GM12872 (cell line): ENCODE data around the gene KLRF1.

ENCODE experiments used
- TF ChIP-seq, protein P1 (sequence below): IDR thresholded peaks from 3 replicates; pipeline ENCODE4 v1.5.1; 2011; ENCODE audit warnings: low read depth, mild to moderate bottlenecking, low read length, moderate library complexity; ENCODE audit not compliant: insufficient read depth

Gene KLRF1

DNA sequence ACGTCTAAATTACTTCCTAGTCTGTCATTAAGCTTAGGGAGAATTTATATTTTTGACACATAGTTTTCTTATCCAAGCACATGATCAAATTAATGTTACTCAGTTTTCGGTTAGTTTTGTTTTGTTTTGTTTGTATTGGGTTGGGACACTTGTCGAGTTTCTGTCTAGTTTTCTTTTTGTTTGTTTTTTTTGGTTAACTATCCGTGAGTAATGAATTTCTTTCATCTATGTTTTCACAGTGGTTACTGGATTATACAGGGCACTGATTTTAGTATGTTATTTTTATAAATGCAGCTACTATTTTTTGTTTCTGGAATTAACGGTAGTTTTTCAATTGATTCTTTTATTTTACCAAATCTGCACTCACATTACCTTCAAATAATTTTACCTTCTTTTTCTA, 2.7 kb downstream of the KLRF1 start:
- TF ChIP-seq, protein P1, sequence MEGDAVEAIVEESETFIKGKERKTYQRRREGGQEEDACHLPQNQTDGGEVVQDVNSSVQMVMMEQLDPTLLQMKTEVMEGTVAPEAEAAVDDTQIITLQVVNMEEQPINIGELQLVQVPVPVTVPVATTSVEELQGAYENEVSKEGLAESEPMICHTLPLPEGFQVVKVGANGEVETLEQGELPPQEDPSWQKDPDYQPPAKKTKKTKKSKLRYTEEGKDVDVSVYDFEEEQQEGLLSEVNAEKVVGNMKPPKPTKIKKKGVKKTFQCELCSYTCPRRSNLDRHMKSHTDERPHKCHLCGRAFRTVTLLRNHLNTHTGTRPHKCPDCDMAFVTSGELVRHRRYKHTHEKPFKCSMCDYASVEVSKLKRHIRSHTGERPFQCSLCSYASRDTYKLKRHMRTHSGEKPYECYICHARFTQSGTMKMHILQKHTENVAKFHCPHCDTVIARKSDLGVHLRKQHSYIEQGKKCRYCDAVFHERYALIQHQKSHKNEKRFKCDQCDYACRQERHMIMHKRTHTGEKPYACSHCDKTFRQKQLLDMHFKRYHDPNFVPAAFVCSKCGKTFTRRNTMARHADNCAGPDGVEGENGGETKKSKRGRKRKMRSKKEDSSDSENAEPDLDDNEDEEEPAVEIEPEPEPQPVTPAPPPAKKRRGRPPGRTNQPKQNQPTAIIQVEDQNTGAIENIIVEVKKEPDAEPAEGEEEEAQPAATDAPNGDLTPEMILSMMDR, result no peak

DNA sequence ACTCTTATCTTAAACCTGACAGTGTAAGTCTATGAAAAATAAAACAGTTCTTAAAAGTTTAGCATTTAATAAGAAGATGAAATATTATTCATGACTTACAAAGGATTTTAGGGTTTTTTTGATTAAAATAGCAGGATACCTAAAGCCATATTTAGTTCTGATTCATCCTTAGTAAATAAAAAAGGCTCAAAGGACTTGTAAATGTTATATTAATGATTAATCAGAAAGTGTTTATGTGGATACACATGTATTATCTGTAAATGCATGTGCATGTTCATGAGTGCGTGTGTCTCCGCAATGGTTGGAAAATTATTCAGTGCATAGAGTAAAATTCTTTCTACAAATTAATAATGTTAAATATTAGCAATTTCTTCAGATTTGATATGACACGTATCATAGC, 4.4 kb downstream of the KLRF1 start:
- TF ChIP-seq, protein P1, result no peak

DNA sequence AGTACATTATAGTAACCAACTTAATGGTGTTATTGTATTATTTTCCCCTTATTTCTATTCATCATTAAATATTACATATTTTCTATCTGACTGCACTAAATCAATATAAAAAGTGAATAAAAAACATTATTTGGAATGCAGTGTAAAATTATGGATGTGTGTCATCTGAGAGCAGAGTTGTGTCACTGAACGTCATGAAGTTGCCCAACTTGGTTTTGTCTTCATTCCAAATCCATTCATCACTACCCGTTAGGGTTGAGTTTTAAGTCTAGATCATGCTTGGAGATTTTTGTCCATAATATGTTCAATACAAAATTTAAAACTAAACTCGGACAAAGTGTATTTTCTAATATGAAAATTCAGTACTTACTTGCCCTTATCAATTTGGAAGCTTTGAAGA, 16.1 kb downstream of the KLRF1 start:
- TF ChIP-seq, protein P1, result no peak

DNA sequence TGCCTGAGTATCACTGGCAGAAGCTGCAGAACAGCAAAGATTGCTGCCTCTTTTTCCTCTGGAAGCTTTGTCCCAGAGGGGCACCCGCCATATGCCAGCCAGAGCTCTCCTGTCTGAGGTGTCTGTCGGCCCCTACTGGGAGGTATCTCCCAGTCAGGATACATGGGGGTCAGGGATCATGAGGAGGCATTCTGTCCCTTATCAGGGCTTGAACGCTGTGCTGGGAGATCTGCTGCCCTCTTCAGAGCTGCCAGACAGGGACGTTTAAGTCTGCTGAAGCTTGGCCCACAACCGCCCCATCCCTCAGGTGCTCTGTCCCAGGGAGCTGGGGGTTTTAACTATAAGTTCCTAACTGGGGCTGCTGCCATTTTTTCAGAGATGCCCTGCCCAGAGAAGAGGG, 21.6 kb downstream of the KLRF1 start:
- TF ChIP-seq, protein P1, result no peak

DNA sequence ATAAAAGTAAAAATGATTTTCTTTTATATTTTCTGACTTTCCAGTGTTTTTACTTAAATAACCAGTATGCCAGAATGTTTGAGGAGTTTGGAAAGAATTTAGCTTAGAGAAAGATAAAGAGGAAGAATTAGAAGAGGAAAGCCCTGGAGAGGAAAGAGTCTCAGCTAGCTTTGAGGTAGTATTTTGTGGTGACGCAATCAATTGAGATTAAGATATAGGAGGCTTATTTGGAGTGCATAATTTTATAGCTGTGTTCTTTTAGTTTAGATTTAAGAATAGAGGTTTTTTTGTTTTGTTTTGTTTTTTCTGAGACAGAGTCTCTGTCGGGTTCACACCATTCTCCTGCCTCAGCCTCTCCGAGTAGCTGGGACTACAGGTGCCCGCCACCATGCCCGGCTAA, 23.8 kb downstream of the KLRF1 start:
- TF ChIP-seq, protein P1, result no peak

DNA sequence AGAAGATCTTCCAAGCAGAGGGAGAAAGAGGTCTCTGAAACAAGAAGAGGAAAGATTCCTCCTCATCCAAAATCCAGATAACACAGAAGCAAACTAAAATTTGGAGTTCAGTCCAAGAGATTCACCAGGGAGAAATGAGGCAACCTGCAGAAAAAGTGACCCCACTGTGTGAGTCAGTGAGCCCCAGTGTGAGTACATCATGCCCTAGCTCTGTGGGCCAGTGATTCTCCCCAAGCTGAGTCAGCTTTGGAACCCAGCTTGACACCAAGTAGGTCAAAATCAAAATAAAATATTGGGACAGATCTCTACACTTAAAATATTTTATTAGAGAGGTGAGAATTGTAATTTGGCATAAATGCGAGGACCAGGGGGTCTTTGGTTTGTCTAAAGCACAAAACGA, 24.6 kb downstream of the KLRF1 start:
- TF ChIP-seq, protein P1, result no peak

DNA sequence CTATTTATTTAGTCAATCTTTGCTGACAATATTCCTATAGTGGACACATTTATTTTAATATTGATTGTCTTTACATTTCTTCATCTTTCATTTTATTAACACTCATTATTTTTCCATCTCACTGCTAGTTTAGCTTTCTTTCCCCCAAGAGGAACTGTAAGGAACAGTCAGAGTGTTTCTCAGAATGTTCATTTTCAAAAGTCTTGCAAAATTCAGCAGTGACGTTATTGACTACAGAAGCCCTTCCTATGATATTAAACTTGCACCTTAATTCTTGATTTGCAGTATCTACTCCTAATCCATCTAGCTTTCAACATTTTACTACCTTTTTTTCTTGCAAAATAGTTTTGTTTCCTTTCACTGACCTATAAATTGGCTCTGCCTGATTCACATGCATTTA, 28.9 kb downstream of the KLRF1 start:
- TF ChIP-seq, protein P1, result no peak

DNA sequence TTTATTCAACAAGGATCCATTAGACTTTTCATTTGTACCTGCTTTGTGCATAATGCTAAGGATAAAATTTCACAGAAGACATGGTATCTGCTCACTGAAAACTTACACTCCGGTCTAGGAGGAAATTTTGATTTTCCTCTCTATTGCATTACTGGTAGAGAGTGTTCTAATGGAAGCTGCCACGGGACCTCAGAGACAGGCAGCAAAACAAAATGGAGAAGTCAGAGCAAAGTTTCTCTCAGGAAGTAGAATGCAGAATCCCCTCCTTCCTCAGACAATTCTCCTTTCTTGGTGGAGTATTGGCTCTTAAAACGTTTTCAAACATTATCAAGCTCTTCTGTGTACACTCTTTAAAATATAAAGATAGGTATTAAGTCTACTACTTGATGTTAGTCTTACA, 29.6 kb downstream of the KLRF1 start:
- TF ChIP-seq, protein P1, result no peak
